Stimulated activated naive CD8-positive, alpha-beta T cell treated with anti-CD3 and anti-CD28 coated beads, Interleukin-15, amount 100 ng/mL, for 72 hours (primary cell): ENCODE results near the gene STYXL2.

Experiments
- ATAC-seq: fragments of 150-1000 bp; cut with Tn5 transposase; 2 replicates; pipeline ENCODE4 v1.10.0; 2021; ENCODE audit warnings: mild to moderate bottlenecking, moderate library complexity
- DNase-seq, 2 donors: peaks; one replicate each; pipeline ENCODE4 v3.0.0; 2021 to 2022
- H3K27ac Mint-ChIP-seq, 2 donors: one replicate each; pipeline ENCODE4 v1.8.0; 2022; ENCODE audit warnings: mild to moderate bottlenecking in 2 of 2, mixed read lengths in 2 of 2, moderate library complexity in 2 of 2
- H3K27me3 Mint-ChIP-seq: one replicate; pipeline ENCODE4 v1.8.0; 2022; ENCODE audit warnings: mixed read lengths
- H3K4me1 Mint-ChIP-seq: one replicate; pipeline ENCODE4 v1.8.0; 2022; ENCODE audit warnings: mild to moderate bottlenecking, mixed read lengths
- H3K4me3 Mint-ChIP-seq, 2 donors: one replicate each; pipeline ENCODE4 v1.8.0; 2022; ENCODE audit warnings: mild to moderate bottlenecking in 2 of 2, mixed read lengths in 2 of 2, moderate library complexity in 1 of 2
- H3K9me3 Mint-ChIP-seq, 2 donors: one replicate each; pipeline ENCODE4 v1.8.0; 2022; ENCODE audit warnings: mixed read lengths in 2 of 2

Gene STYXL2

DNA sequence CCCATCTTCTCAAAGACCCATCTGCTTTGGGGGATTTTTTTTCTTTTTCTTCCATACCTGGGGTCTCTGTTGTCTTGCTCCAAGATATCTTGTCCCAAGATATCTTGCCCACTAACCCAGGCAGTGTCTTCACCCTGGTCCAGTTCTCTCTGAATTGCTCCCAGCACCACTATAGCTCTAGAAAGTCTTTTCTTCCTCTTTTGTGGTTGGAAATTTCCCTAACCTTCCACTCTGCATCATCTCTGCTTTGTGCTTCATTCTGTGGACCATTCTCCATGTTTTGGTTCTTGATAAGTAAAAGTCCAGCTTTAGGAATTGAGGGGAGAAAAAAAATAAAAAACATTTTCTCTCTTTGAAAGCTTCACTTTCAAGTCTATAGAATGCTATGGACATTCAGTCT, 20.9 kb downstream of the STYXL2 start:
- DNase-seq (no peak), ATAC-seq (no peak)
- peaks cover 29% of the 10 kb centered on the region for H3K4me1 Mint-ChIP-seq
- H3K27ac Mint-ChIP-seq = no peak overlapping the region
- peaks cover 21% of the 10 kb centered on the region for H3K27me3 Mint-ChIP-seq
- peaks cover 0 to 14% of the 10 kb centered on the region in 2 donors for H3K9me3 Mint-ChIP-seq
- H3K4me3 Mint-ChIP-seq = no peak overlapping the region

DNA sequence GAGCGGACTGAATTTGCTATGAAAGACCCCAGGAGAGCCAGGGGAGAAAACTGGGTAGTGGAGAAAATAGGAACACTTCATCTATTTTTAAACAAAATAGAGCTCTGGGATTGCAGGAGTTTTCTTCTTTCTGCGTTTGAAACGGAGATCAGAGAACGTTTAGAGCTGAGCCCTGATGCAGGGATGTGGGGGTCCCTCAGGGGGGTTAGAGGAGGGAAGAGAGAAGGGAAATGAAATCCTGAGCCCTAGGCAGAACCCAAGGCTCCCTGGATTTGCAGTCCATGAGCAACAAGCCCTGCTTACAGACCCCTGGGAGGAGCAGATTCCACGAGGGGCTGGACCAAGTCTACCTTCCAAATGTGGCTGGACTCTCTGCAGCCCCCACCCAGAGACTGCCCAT, 21.8 kb downstream of the STYXL2 start:
- Mint-ChIP-seq H3K27me3 (peaks cover 25% of the 10 kb centered on the region), H3K4me1 (peaks cover 20% of the 10 kb centered on the region), H3K4me3 (no peak overlapping the region), H3K27ac (no peak overlapping the region), H3K9me3 (peaks cover 0 to 5% of the 10 kb centered on the region in 2 donors)
- DNase-seq = no peak
- no peak for ATAC-seq

DNA sequence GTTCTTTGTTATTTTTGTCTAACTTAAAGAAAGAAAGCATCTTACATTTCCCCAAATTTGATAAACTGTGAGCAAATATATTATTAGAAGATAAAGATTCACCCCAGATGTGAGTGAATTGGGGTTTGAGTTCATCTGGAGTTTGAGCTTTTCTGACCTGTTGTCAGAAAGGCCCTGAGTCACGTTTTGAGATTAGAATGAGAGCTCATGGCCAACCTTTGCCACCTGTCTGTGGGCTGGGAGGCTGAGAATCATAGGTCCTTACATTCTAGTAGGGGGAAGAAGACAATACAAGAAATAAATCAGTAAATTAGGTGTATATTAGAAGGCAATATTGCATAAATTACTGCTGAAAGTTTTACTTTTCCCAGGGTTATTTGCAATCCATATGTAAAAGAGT, 22.3 kb downstream of the STYXL2 start:
- Mint-ChIP-seq H3K27me3 (peaks cover 25% of the 10 kb centered on the region), H3K27ac (no peak overlapping the region)
- ATAC-seq = no peak

DNA sequence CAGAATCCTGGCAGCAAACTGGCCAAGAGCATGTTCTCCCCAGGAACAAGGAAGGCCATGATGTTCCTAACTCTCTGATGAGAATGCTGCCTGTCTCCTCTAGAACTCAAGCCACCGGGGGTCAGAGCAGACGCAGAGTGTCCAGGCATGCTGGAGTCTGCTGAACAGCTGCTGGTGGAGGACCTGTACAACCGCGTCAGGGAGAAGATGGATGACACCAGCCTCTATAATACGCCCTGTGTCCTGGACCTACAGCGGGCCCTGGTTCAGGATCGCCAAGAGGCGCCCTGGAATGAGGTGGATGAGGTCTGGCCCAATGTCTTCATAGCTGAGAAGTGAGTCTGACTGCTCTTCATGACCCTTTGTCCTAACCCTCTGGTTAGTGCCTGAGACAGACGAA, 23.4 kb downstream of the STYXL2 start:
- DNase-seq (no peak), ATAC-seq (no peak)
- peaks cover 25% of the 10 kb centered on the region for H3K27me3 Mint-ChIP-seq
- peak overlapping the region in 1 of 2 donors; percentile 24 for H3K27ac Mint-ChIP-seq
- H3K4me3 Mint-ChIP-seq = no peak overlapping the region
- H3K4me1 Mint-ChIP-seq = peaks cover 26% of the 10 kb centered on the region
- no peaks in the 10 kb centered on the region for H3K9me3 Mint-ChIP-seq

More for the DNA sequence above, 22.3 kb downstream of the STYXL2 start:
- peaks cover 19% of the 10 kb centered on the region for H3K4me1 Mint-ChIP-seq
- no peaks in the 10 kb centered on the region for H3K9me3 Mint-ChIP-seq
- no peak overlapping the region for H3K4me3 Mint-ChIP-seq
- no peak for DNase-seq

DNA sequence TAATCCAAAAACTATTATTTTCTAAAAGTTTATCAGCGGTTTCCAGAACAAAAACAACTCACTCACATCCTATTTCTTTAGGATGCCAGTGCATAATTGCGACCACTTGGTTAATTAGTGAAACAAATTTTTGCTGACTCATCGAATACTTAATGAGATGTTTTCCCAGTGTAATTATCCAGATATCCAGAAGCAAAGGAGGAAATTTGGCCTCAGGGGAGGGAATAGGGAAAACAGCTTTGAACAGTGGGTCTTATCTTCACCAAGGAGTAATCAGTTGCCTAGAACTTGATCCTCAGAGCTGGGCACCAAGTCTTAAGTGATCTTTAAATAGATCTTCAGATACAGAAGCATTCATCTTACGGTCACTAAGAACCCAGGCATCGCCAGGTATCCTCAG, 24.3 kb downstream of the STYXL2 start:
- Mint-ChIP-seq H3K4me1 (peaks cover 26% of the 10 kb centered on the region), H3K9me3 (no peaks in the 10 kb centered on the region), H3K4me3 (no peak overlapping the region), H3K27ac (no peak overlapping the region), H3K27me3 (peaks cover 25% of the 10 kb centered on the region)
- DNase-seq (no peak), ATAC-seq (no peak)

DNA sequence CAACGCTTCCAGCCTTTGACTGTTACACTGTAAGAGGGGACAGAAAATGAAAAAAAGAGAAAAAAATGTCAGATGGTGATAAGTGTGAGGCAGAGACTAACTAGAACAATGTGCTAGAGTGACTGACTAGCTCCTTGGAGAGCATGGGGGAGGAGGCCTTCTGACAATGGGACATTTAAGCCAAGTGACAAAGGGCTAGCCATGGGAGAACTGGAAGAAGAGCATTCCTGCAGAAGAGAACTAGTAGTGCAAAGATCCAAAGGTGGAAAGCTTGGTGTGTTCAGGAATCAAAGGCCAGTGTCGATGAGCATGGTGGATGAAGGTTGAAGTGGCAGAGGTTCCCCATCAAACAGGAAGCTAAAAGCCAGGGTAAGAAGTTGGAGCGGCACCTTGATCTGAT, 25.8 kb downstream of the STYXL2 start:
- DNase-seq (no peak), ATAC-seq (no peak)
- Mint-ChIP-seq H3K4me1 (peaks cover 21% of the 10 kb centered on the region), H3K27me3 (peaks cover 25% of the 10 kb centered on the region), H3K27ac (no peak overlapping the region), H3K9me3 (no peaks in the 10 kb centered on the region), H3K4me3 (no peak overlapping the region)

DNA sequence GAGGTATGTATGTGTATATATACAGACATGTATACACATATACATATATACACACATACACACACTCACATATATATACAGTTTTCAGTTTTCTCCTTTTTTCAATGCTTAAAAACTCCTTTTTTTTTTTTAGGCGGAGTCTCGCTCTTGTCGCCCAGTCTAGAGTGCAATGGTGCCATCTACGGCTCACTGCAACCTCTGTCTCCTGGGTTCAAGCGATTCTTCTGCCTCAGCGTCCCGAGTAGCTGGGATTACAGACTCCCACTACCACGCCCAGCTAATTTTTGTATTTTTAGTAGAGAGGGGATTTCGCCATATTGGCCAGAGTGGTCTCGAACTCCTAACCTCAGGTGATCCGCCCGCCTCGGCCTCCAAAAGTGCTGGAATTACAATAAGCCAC, 27.0 kb downstream of the STYXL2 start:
- no peak overlapping the region for H3K27ac Mint-ChIP-seq
- H3K4me3 Mint-ChIP-seq = peak overlapping the region; percentile 84 to 91
- no peak for DNase-seq
- peaks cover 22% of the 10 kb centered on the region for H3K27me3 Mint-ChIP-seq
- ATAC-seq = peak; percentile 34
- H3K4me1 Mint-ChIP-seq = peaks cover 11% of the 10 kb centered on the region
- no peaks in the 10 kb centered on the region for H3K9me3 Mint-ChIP-seq

DNA sequence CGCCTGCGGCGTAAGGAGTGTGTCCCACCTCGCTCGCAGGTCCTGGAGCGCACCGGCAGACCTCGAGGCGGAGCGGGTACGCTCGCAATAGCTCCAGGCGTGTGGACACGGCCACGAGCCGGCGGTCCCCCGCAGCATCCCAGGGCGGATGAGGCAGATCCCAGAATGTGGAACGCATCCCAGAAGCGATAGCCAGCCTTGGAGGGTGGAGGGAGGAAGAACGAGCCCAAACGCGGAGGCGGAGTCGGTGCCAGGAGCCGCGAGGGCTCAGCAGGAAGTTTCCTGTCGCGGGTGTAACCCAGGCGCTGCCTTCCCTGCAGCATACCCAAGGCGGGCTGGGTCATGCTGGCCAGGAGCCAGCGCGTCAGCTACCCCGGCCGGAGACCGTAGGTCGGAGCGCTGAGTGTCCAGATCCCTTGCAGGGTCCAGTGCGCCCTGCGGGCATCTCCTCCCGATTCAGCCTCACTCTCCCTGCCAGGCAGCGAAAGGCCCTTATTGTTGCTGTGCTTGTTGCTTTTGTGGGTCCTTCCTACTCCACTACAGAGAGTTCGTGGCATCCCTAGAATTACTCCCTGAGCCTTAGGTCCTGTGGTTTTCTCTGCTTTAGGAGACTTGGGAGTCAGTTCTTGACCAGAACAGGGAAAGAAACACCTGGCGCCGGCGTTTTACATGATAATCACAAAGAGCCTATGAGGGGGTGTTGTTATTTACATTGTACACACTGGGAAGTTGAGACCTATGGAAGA, 27.7 kb downstream of the STYXL2 start:
- no peaks in the 10 kb centered on the region for H3K9me3 Mint-ChIP-seq
- H3K27ac Mint-ChIP-seq = peak overlapping the region; percentile 66 to 83
- H3K4me1 Mint-ChIP-seq = peaks cover 11% of the 10 kb centered on the region
- H3K4me3 Mint-ChIP-seq = peak overlapping the region; percentile 84 to 91
- peaks cover 28% of the 10 kb centered on the region for H3K27me3 Mint-ChIP-seq
- DNase-seq (peak; percentile 35 to 41), ATAC-seq (peak; percentile 63)

DNA sequence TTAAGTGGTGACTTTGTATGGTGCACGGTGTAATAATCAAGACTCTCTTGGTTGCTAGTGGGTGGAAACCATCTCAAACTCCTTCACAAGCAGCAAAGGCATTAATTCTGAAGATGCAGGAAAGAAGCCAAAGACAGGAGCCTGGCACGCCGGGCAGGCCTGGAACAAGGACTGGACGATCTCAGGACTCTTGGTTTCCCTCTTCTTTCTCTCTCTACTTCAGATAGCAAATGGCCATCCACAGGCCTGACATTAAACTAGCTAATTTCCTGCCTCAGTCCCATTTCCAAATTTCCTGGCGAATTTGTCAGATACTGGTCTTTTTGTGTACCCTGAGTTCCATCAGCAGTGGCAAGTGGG, 28.2 kb downstream of the STYXL2 start:
- no peaks in the 10 kb centered on the region for H3K9me3 Mint-ChIP-seq
- ATAC-seq (no peak), DNase-seq (no peak)
- peaks cover 34% of the 10 kb centered on the region for H3K27me3 Mint-ChIP-seq
- no peak overlapping the region for H3K27ac Mint-ChIP-seq
- H3K4me1 Mint-ChIP-seq = peaks cover 11% of the 10 kb centered on the region
- H3K4me3 Mint-ChIP-seq = peak overlapping the region in 1 of 2 donors; percentile 91

DNA sequence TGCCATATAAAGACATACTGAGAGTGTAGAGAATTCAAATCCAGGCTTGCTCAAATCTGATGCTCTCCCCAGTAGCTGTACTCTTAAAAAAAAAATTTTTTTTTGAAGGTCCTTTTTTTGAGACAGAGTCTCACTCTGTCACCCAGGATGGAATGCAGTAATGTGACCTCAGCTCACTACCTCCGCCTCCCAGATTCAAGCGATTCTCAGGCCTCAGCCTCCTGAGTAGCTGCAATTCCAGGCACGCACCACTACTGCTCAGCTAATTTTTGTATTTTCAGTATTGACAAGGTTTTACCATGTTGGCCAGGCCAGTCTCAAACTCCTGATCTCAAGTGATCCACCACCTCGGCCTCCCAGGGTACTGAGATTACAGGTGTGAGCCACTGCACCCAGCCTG, 28.7 kb downstream of the STYXL2 start:
- Mint-ChIP-seq H3K4me1 (peaks cover 11% of the 10 kb centered on the region), H3K9me3 (no peaks in the 10 kb centered on the region), H3K4me3 (no peak overlapping the region), H3K27ac (no peak overlapping the region), H3K27me3 (peaks cover 39% of the 10 kb centered on the region)
- DNase-seq = no peak
- ATAC-seq = no peak

DNA sequence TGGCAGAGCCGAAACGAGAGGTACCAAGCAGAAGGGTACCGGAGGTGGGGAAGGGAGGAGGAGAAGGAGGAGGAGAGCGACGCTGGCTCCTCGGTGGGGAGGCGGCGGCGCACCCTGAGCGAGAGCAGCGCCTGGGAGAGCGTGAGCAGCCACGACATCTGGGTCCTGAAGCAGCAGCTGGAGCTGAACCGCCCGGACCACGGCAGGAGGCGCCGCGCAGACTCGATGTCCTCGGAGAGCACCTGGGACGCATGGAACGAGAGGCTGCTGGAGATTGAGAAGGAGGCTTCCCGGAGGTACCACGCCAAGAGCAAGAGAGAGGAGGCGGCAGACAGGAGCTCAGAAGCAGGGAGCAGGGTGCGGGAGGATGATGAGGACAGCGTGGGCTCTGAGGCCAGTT, 32.4 kb downstream of the STYXL2 start:
- Mint-ChIP-seq H3K27ac (peak overlapping the region in 1 of 2 donors; percentile 63), H3K4me3 (no peak overlapping the region), H3K9me3 (no peaks in the 10 kb centered on the region), H3K27me3 (peaks cover 33% of the 10 kb centered on the region), H3K4me1 (peaks cover 5% of the 10 kb centered on the region)
- no peak for ATAC-seq
- no peak for DNase-seq

DNA sequence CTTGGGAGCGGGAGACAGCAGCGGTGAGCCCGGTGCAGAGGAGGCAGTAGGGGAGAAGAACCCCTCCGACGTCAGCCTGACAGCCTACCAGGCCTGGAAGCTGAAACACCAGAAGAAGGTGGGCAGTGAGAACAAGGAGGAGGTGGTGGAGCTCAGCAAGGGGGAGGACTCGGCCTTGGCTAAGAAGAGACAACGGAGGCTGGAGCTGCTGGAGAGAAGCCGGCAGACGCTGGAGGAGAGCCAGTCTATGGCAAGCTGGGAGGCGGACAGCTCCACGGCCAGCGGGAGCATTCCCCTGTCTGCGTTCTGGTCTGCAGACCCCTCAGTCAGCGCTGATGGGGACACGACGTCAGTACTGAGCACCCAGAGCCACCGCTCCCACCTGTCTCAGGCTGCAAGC, 32.9 kb downstream of the STYXL2 start:
- Mint-ChIP-seq H3K4me3 (no peak overlapping the region), H3K4me1 (peaks cover under 1% of the 10 kb centered on the region), H3K27ac (no peak overlapping the region), H3K9me3 (no peaks in the 10 kb centered on the region), H3K27me3 (peaks cover 33% of the 10 kb centered on the region)
- DNase-seq (no peak), ATAC-seq (no peak)

DNA sequence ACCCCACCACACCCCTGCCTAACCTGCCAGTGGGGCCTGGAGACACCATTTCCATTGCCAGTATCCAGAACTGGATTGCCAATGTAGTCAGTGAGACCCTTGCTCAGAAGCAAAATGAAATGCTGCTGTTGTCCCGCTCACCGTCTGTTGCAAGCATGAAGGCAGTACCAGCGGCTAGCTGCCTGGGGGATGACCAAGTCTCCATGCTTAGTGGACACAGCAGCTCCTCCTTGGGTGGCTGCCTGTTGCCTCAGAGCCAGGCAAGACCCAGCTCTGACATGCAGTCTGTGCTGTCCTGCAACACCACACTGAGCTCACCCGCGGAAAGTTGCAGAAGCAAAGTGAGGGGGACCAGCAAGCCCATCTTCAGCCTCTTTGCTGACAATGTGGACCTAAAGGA, 33.4 kb downstream of the STYXL2 start:
- peaks cover 33% of the 10 kb centered on the region for H3K27me3 Mint-ChIP-seq
- ATAC-seq = no peak
- no peak for DNase-seq
- H3K9me3 Mint-ChIP-seq = no peaks in the 10 kb centered on the region
- no peak overlapping the region for H3K4me3 Mint-ChIP-seq
- H3K27ac Mint-ChIP-seq = no peak overlapping the region
- H3K4me1 Mint-ChIP-seq = no peaks in the 10 kb centered on the region

DNA sequence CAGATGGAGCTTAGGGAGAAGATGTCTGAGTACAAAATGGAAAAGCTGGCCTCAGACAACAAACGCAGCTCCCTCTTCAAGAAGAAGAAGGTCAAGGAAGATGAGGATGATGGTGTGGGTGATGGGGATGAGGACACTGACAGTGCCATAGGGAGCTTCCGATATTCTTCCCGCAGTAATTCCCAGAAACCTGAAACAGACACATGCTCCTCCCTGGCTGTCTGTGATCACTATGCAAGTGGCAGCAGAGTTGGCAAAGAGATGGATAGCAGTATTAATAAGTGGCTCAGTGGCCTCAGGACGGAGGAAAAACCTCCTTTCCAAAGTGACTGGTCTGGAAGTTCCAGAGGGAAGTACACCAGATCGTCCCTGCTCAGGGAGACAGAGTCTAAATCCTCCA, 33.8 kb downstream of the STYXL2 start:
- ATAC-seq = no peak
- Mint-ChIP-seq H3K27me3 (peaks cover 33% of the 10 kb centered on the region), H3K4me1 (no peaks in the 10 kb centered on the region), H3K27ac (no peak overlapping the region), H3K4me3 (no peak overlapping the region), H3K9me3 (no peaks in the 10 kb centered on the region)
- DNase-seq = no peak

DNA sequence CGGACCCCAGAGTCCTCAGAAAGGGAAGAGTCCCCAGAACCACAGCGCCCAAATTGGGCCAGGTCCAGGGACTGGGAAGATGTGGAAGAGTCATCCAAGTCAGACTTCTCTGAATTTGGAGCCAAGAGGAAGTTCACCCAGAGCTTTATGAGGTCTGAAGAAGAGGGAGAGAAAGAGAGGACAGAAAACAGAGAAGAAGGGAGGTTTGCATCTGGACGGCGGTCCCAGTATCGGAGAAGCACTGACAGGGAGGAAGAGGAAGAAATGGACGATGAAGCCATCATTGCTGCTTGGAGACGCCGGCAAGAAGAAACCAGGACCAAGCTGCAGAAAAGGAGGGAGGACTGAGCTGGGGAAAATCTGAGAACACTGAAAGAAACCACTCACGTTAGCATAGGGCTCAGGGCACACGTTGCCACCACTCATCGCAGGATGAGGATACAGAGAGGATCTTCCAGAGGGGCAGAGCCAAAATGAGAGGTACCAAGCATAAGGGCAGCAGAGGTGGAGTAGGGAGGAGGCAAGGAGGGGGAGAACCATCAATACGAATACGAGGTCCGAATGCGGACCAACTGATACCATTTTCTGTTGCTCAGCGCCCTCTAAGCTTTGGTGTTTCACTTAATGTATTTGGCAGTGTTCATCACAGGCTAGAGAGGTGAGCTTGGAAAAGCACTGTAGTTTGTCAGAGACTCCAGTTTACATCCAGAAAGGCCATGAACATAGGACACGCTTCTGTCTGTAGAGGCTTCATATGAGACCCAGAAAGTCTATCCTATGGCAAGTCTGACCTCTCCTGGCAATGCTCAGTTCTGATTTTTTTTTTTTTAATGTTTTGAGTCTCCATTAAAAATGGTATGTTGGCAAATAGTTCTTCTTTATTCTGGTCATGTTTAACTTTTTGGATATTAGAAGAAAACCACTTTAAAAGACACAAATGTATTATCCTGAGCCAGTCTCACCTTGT, 34.7 kb downstream of the STYXL2 start:
- H3K27ac Mint-ChIP-seq = peak overlapping the region in 1 of 2 donors; percentile 0
- no peaks in the 10 kb centered on the region for H3K9me3 Mint-ChIP-seq
- no peaks in the 10 kb centered on the region for H3K4me1 Mint-ChIP-seq
- H3K4me3 Mint-ChIP-seq = no peak overlapping the region
- H3K27me3 Mint-ChIP-seq = peaks cover 33% of the 10 kb centered on the region
- ATAC-seq (no peak), DNase-seq (no peak)

DNA sequence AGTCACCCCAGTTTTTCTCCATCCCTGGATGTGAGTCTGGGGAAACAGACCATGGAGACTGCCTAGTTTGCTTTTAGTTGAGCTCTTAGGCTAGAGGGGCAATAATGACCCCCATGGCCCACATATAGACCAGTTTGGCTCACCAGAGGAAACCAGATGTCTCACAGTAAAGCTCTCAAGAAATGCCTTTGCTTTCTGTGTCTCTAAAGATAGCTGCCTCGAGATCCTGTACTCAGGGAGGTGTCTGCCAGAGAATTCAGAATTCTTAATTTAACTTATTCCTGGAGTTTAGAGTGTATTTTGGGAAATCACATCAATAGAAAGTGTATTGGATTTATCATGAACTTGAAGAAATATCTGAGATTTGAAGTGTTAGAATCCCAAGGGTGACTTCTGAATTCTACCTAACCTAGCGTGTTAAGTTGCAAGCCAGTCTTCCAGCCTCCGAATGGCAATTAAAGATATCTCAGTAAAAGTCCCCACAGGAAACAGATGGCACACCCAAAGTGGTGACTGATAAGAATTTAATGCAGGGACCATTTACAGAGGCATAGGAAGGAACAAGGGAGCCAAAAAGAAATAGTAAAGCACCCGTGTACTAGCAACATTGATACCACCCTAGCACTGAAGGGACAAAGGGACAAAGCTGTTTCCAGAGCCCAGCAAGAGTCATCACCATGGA, 37.1 kb downstream of the STYXL2 start:
- Mint-ChIP-seq H3K27ac (no peak overlapping the region), H3K4me3 (no peak overlapping the region), H3K4me1 (no peaks in the 10 kb centered on the region), H3K27me3 (peaks cover 26% of the 10 kb centered on the region), H3K9me3 (no peaks in the 10 kb centered on the region)
- ATAC-seq (no peak), DNase-seq (no peak)
